Gastrocnemius medialis (tissue), 4 donors: ENCODE measurements around the gene SBK3. TPM values are rescaled to one million over a fixed set of nuclear protein-coding genes. Genes with fewer than 3 reads are reported as not detected.

ENCODE experiments used
- ATAC-seq, 2 donors: fragments of 150-250 bp; one replicate each; pipeline ENCODE4 v1.9.1; 2016
- DNase-seq, 2 donors: peaks; one replicate each; pipeline ENCODE4 v3.0.0-alpha.2; 2019
- H3K27ac ChIP-seq, 4 donors: fragments of 200-600 bp; sonication (generic); 1 replicate in 1 of 4; 2 replicates in 3 of 4; pipeline ENCODE4 v1.5.1; 2016 to 2018; ENCODE audit warnings: mild to moderate bottlenecking in 2 of 4, moderate library complexity in 1 of 4
- H3K27me3 ChIP-seq, 3 donors: fragments of 200-600 bp; sonication (generic) in 2 of 3; 1 replicate in 1 of 3; 2 replicates in 2 of 3; pipeline versions ENCODE4 v1.5.1 to v1.6.0; 2016 to 2019; ENCODE audit warnings: mild to moderate bottlenecking in 1 of 3, moderate library complexity in 1 of 3
- H3K36me3 ChIP-seq, 2 donors: fragments of 200-600 bp; sonication (generic) in 1 of 2; one replicate each; pipeline ENCODE4 v1.5.1; 2017 to 2018
- H3K4me1 ChIP-seq, 2 donors: fragments of 200-600 bp; sonication (generic) in 1 of 2; one replicate each; pipeline ENCODE4 v1.5.1; 2016 to 2017; ENCODE audit warnings: mild to moderate bottlenecking in 2 of 2
- H3K4me3 ChIP-seq, 4 donors: fragments of 200-600 bp; sonication (generic) in 3 of 4; 1 replicate in 1 of 4; 2 replicates in 3 of 4; pipeline ENCODE4 v1.5.1; 2016 to 2019; ENCODE audit warnings: mild to moderate bottlenecking in 2 of 4
- H3K9me3 ChIP-seq, 3 donors: fragments of 200-600 bp; sonication (generic) in 2 of 3; 1 replicate in 1 of 3; 2 replicates in 2 of 3; pipeline ENCODE4 v1.5.1; 2016 to 2019
- CTCF ChIP-seq, 5 experiments: fragments of 450-650 bp in 3 of 5; fragments of 200-600 bp in 2 of 5; sonication (generic) in 2 of 5; IDR thresholded peaks in 4 of 5; conservative IDR thresholded peaks in 1 of 5; 1 replicate in 4 of 5; 2 replicates in 1 of 5; pipeline ENCODE4 v1.5.1; 2016 to 2019; ENCODE audit warnings: antibody characterized with exemption in 5 of 5, mild to moderate bottlenecking in 3 of 5, moderate library complexity in 3 of 5
- POLR2A ChIP-seq, 2 donors: fragments of 450-650 bp; IDR thresholded peaks; one replicate each; pipeline ENCODE4 v1.6.1; 2017; ENCODE audit warnings: antibody characterized with exemption in 2 of 2, mild to moderate bottlenecking in 2 of 2, moderate library complexity in 2 of 2
- in situ Hi-C, 4 donors: fragments of 200-750 bp; cut with MboI; loops; one replicate each; pipeline versions ENCODE4 v1.15.0 to v1.8.0; 2017; ENCODE audit warnings: low sequenced_read_pairs in 4 of 4
- intact Hi-C: fragments of 100-400 bp; cut with DNase I; formaldehyde crosslinking; loops from one replicate; pipeline ENCODE4 v1.15.1; 2023; ENCODE audit warnings: low total_unique reads
- total RNA-seq, 4 donors: library from RNA; depleted of rRNA; stranded (reverse); fragments of >200 nt; gene quantifications; one replicate each; pipeline versions ENCODE4 v1.1.0 to v1.2.3, GENCODE V29; 2016

SBK3 gene
- total RNA-seq, 4 donors from 2014 or later: 3.1 to 24.1 (median 6.8) TPM

- DNase-seq (no peak), ATAC-seq (no peak)
- TF ChIP-seq CTCF (IDR thresholded peaks at IDR 0.05 in 4 of 5, conservative IDR thresholded peaks at IDR 0.05 in 1 of 5) (no peak), POLR2A (IDR thresholded peaks at IDR 0.05) (no peak)
- H3K9me3 ChIP-seq: no peaks in the 10 kb centered on the region
- peaks cover 0 to 8% of the 10 kb centered on the region in 2 donors for H3K36me3 ChIP-seq
- in situ Hi-C loops: no loop called here
- no peak overlapping the region for H3K4me3 ChIP-seq
- intact Hi-C loops: no loop called here
- H3K27ac ChIP-seq: no peak overlapping the region
- H3K4me1 ChIP-seq: peaks cover 23 to 27% of the 10 kb centered on the region in 2 donors
- peaks cover 3 to 9% (median 6%) of the 10 kb centered on the region in 3 donors for H3K27me3 ChIP-seq
These were observed 45.3 kb upstream of the SBK3 start for GRCh38 chr19:55590617-55591016.

GRCh38 chr19:55590109-55590508, 44.8 kb upstream of the SBK3 start:
- intact Hi-C loops: no loop called here
- Histone ChIP-seq H3K4me1 (peaks cover 20 to 23% of the 10 kb centered on the region in 2 donors), H3K27ac (no peak overlapping the region), H3K36me3 (peaks cover 0 to 5% of the 10 kb centered on the region in 2 donors), H3K9me3 (no peaks in the 10 kb centered on the region), H3K27me3 (peaks cover 3 to 11% (median 6%) of the 10 kb centered on the region in 3 donors), H3K4me3 (no peak overlapping the region)
- DNase-seq (no peak), ATAC-seq (no peak)
- in situ Hi-C loops: no loop called here
- no peak for TF ChIP-seq CTCF (IDR thresholded peaks at IDR 0.05 in 4 of 5, conservative IDR thresholded peaks at IDR 0.05 in 1 of 5)
- TF ChIP-seq POLR2A (IDR thresholded peaks at IDR 0.05): no peak

GRCh38 chr19:55588738-55589137, 43.4 kb upstream of the SBK3 start:
- intact Hi-C loops: loop anchor here (5.0 kb wide), 1 partner anchor 81 kb away; no protein-coding TSS in a partner anchor
- TF ChIP-seq POLR2A (IDR thresholded peaks at IDR 0.05) (no peak), CTCF (IDR thresholded peaks at IDR 0.05 in 4 of 5, conservative IDR thresholded peaks at IDR 0.05 in 1 of 5) (no peak)
- ATAC-seq: no peak
- peaks cover 0 to 5% of the 10 kb centered on the region in 2 donors for H3K36me3 ChIP-seq
- peaks cover 18 to 20% of the 10 kb centered on the region in 2 donors for H3K4me1 ChIP-seq
- no peak overlapping the region for H3K27ac ChIP-seq
- no peak for DNase-seq
- H3K9me3 ChIP-seq: no peaks in the 10 kb centered on the region
- no peak overlapping the region for H3K4me3 ChIP-seq
- H3K27me3 ChIP-seq: peaks cover 3 to 11% (median 6%) of the 10 kb centered on the region in 3 donors
- in situ Hi-C loops: loop anchor here in 2 of 4 donors (10.0 kb wide), 2 partner anchors 46 to 74 kb away; no protein-coding TSS in a partner anchor

GRCh38 chr19:55586976-55587668, 41.8 kb upstream of the SBK3 start:
- H3K27ac ChIP-seq: no peak overlapping the region
- peaks cover 18 to 20% of the 10 kb centered on the region in 2 donors for H3K4me1 ChIP-seq
- no peak for TF ChIP-seq CTCF (IDR thresholded peaks at IDR 0.05 in 4 of 5, conservative IDR thresholded peaks at IDR 0.05 in 1 of 5)
- TF ChIP-seq POLR2A (IDR thresholded peaks at IDR 0.05): no peak
- no peaks in the 10 kb centered on the region for H3K9me3 ChIP-seq
- ATAC-seq (peak; percentile 87 to 91), DNase-seq (peak; percentile 77 to 84)
- intact Hi-C loops: loop anchor here (5.0 kb wide), 1 partner anchor 80 kb away; no protein-coding TSS in a partner anchor
- peaks cover 3 to 11% (median 6%) of the 10 kb centered on the region in 3 donors for H3K27me3 ChIP-seq
- in situ Hi-C loops: loop anchor here in 2 of 4 donors (10.0 kb wide), 2 partner anchors 48 to 72 kb away; no protein-coding TSS in a partner anchor
- peaks cover 0 to 2% of the 10 kb centered on the region in 2 donors for H3K36me3 ChIP-seq
- H3K4me3 ChIP-seq: peak overlapping the region; percentile 35 to 55 (median 50)
